ENCODE measurements around the gene POLR1H. TPM values are rescaled to one million over a fixed set of nuclear protein-coding genes. Genes with fewer than 3 reads are reported as not detected.

Gene POLR1H
- total RNA-seq, 4 donors from 2014 or later = 12.3 to 36.2 (median 21.6) TPM; not detected in 1

DNA sequence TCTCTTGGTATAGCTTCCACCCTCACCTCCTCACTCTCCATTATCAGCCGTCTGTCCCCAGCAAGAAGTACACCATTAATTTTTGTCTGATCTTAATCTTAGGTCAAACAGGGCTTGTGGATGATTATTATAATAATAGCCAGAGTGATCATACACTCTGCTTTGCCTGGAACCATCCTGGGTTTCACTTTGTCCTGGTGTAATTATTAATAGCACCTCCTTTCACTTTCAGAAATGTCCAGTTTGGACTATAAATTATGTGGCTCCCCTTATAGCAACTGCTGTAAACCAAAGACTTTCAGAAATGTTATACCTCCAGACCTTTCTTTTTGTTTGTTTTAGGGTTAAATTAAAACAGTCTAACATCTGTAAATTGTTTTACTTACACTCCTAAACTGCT is 52.8 kb downstream of the POLR1H start:
- H3K4me3 ChIP-seq = no peak overlapping the region
- H3K36me3 ChIP-seq = no peaks in the 10 kb centered on the region
- peak overlapping the region; percentile 51 to 75 (median 58) for H3K27ac ChIP-seq
- in situ Hi-C loops (cut with MboI; ENCODE audit: low pct_ligation_motif_present in 1 of 4, low pct_unique_long_range_greater_than_20kb in 1 of 4, low sequenced_read_pairs in 3 of 4) = no loop called here
- WGBS, 2 donors (ENCODE audit: low coverage in 1 of 2) = 74% methylated on average over 1 of the region's 1 CpG; no CpG with 5 or more reads in 1 of the 2 donors
- intact Hi-C loops (cut with DNase I; ENCODE audit: low total_unique reads) = no loop called here
- no peaks in the 10 kb centered on the region for H3K9me3 ChIP-seq
- H3K27me3 ChIP-seq = peaks cover 34% of the 10 kb centered on the region
- no peak for DNase-seq
- peaks cover 0 to 25% (median 14%) of the 10 kb centered on the region in 4 donors for H3K4me1 ChIP-seq
- TF ChIP-seq, protein P1, sequence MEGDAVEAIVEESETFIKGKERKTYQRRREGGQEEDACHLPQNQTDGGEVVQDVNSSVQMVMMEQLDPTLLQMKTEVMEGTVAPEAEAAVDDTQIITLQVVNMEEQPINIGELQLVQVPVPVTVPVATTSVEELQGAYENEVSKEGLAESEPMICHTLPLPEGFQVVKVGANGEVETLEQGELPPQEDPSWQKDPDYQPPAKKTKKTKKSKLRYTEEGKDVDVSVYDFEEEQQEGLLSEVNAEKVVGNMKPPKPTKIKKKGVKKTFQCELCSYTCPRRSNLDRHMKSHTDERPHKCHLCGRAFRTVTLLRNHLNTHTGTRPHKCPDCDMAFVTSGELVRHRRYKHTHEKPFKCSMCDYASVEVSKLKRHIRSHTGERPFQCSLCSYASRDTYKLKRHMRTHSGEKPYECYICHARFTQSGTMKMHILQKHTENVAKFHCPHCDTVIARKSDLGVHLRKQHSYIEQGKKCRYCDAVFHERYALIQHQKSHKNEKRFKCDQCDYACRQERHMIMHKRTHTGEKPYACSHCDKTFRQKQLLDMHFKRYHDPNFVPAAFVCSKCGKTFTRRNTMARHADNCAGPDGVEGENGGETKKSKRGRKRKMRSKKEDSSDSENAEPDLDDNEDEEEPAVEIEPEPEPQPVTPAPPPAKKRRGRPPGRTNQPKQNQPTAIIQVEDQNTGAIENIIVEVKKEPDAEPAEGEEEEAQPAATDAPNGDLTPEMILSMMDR (IDR thresholded peaks at IDR 0.05) = no peak
- no peak for TF ChIP-seq EP300 (IDR thresholded peaks at IDR 0.05; ENCODE audit: low read depth)
- TF ChIP-seq POLR2AphosphoS5 (IDR thresholded peaks at IDR 0.05) = no peak
- TF ChIP-seq POLR2A (IDR thresholded peaks at IDR 0.05) = no peak

Small RNAs within 50 kb of the gene (small RNA-seq; reads per million reads assigned to genes)
- 0 reads per million in 4 donors for gene RF02218
- gene RF02219 = 0 reads per million in 4 donors
- gene RF02220 = 0 reads per million in 4 donors

Other genes with a start within 250 kb of the POLR1H start
- gene HLA-G, start 233.4 kb upstream of the POLR1H start, total RNA-seq = not detected
- gene HLA-A, start 118.7 kb upstream of the POLR1H start, total RNA-seq = 1,000 to 10,000 TPM in 3 of 4 donors, 100 to 1,000 TPM in 1; 733 to 1,932 (median 1,470) TPM
- gene PPP1R11, start 5.9 kb downstream of the POLR1H start, total RNA-seq = 100 to 1,000 TPM in 1 of 4 donors, 10 to 100 TPM in 3; 55.3 to 276 (median 79.1) TPM
- under 1 TPM in 2 of 4 donors, not detected in 2; 0.27 to 0.95 TPM for gene RNF39, start 14.5 kb downstream of the POLR1H start, total RNA-seq
- 100 to 1,000 TPM in 2 of 4 donors, 10 to 100 TPM in 1, 1 to 10 TPM in 1; 3.4 to 221 (median 151) TPM for gene TRIM31, start 51.8 kb downstream of the POLR1H start, total RNA-seq
- 10 to 100 TPM in 2 of 4 donors, 1 to 10 TPM in 1, under 1 TPM in 1; 0.40 to 14.8 (median 7.0) TPM for gene TRIM40, start 74.9 kb downstream of the POLR1H start, total RNA-seq
- gene TRIM10, start 99.9 kb downstream of the POLR1H start, total RNA-seq = 10 to 100 TPM in 1 of 4 donors, 1 to 10 TPM in 2, under 1 TPM in 1; 0.20 to 19.8 (median 3.7) TPM
- 10 to 100 TPM in 3 of 4 donors, 1 to 10 TPM in 1; 5.8 to 90.7 (median 51.8) TPM for gene TRIM15, start 102.3 kb downstream of the POLR1H start, total RNA-seq
- 10 to 100 TPM; 19.5 to 92.0 (median 53.2) TPM for gene TRIM26, start 152.1 kb downstream of the POLR1H start, total RNA-seq

Measured in transverse colon (tissue), 4 donors.